Stimulated activated CD8-positive, alpha-beta memory T cell treated with anti-CD3 and anti-CD28 coated beads, Interleukin-4, amount 100 ng/mL, for 24 hours (primary cell): ENCODE results near the gene HLA-DMA.

Experiments
- DNase-seq: peaks from one replicate; pipeline ENCODE4 v3.0.0-alpha.2; 2020; ENCODE audit warnings: low read depth

The HLA-DMA gene

DNA sequence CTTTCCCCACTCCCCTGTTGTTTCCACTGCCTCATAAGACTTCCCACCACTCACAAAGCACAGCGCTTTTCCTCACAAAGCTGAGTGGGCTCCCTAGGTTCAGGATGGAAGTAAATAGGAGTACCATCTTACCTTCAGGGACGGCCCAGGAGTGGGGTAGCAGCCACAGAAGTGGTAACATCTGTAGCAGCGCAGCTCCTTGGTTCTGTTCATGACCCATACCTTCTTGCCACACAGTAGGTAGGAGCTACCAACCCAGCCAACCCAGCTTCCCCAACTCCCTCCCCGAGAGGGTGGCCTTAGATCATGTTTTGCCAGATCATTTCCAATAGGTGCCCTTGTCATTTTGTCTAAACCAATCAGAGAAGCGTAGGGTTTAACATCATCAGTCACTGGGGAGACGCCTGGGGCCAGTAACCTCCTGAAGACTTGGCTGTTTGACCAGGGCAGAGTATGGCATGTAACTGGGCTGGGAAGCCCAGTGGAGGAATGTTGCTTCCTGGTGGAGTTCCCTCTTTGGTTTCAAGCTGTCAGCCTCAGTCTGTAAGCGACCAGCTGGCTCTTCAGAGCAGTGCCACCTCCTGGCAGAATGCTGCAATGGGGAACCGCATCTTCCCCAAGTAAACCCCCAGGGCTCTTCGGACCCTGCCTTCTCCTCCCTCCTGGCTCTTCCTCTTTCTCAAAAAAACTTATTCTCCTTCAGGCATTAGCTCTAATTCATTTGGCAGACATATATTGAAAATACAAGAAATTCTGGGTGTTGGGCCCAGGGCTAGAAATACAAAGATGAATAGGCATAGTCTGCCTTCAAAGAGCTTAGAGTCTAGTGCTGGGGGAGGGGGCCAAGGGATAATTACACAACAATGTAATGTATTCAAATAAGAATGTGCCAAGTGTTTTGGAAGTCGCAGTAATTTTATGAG, at the start of gene HLA-DMA:
HLA-DMA (minus strand) TSS at position 281 of the 923 bp plus-strand sequence; CDS start at position 220, 61 bp downstream.
- peak; percentile 45 for DNase-seq

- no peak for DNase-seq
Measured at GRCh38 chr6:33001685-33002084, 48.8 kb upstream of the HLA-DMA start.

DNA sequence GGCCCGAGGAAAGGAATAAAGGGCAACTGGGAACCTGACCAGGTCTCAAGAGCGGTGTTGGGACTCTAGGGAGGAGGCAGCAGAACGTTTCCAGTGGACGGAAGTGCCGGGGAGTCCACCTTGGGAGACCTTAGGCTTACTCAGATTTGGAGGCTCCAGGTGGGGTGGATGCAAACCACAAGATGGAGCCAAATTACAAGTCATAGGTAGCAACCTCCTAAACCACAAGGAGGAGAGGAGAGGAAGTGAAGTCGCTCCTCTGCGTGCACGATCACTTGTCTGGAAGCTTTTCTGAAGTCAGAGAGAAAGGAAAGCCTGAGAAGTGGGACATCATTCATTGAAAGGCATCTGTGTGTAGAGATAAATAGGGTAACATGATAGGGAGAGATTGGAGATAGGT, 47.2 kb upstream of the HLA-DMA start:
- no peak for DNase-seq

GRCh38 chr6:32995448-32995847, 42.6 kb upstream of the HLA-DMA start:
- no peak for DNase-seq

DNA sequence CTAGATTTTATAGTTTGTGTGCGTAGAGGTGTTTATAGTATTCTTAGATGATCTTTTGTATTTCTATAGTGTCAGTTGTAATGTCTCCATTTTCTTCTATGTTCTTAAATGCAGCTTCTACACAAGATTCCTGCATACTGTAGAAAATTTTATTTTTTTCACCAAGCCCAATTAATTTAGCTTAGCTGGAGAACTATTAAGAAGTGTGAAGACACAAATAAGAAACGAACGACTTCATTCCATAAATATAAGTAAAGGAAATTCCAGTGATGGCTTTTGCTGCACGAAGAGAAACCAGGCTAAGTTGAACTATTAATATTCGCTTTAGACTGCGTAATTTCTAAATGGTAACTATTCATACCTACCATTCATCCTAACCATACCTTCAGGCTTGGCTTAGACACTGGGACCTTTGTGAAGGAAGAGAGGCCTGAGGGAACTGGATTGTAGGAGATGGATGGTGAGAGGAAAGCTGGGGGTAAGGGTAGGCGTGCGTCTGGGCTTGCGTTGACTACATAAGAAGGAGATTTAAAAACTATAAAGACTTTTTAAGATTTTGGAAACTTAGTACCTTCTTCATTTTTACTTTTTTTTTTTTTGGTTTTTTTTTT, 40.6 kb upstream of the HLA-DMA start:
- no peak for DNase-seq

- no peak for DNase-seq
Measured at GRCh38 chr6:32991972-32992371, 39.1 kb upstream of the HLA-DMA start.

DNA sequence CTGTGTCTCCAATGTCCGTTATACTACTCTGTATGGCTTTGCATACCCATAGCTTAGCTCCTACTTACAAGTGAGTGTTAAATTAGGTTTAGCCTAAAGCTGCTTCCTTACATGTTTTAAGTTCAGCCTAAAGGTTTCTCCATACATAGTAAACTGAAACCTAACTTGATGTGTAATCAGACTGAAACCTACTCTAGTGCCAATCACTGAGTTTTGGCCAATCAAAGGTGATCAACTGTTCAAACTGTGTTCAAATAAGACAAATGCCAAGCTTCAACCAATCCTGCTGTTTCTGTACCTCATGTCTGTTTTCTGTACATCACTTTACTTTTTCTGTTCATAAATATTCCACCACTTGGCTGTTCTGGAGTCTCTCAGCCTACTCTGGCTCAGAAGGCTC, 36.5 kb upstream of the HLA-DMA start:
- DNase-seq, result no peak

GRCh38 chr6:32984622-32985389, 31.9 kb upstream of the HLA-DMA start:
- DNase-seq, result peak; percentile 77

- DNase-seq, result no peak
Measured at GRCh38 chr6:32983964-32984621, 31.2 kb upstream of the HLA-DMA start.

- DNase-seq, result no peak
Measured at GRCh38 chr6:32983493-32983848, 30.6 kb upstream of the HLA-DMA start.

- no peak for DNase-seq
Measured at GRCh38 chr6:32982702-32983492, 30.0 kb upstream of the HLA-DMA start.

DNA sequence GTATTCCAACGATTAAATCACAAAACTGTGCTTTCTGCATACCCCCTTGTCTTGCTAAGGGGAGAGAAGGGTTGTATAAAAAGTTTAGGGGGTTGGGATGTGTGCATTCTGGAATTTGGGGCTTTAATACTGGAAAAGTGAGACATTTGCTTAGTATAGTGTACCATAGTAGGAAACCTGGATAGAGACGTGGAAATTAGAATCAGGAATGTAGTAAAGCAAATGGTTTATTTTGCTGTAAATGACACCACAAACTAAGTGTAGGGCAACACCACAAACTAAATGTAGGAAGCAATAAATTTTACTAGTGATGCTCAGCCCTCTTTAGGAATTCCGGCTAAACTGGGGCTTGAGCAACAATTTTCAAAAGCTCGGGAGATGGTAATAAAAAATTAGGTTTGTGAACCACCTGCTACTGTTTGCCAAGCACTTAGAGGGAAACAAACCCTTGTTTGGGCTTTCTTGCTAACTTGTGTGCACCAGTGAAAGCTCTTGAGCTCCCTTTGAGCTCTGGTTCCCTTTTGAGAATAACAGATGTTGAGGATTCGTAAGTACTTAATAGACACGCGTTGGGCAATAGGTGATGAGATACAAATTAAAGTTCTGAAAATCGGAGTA, 29.3 kb upstream of the HLA-DMA start:
- DNase-seq, result no peak

- DNase-seq, result no peak
Measured at GRCh38 chr6:32980488-32981038, 27.7 kb upstream of the HLA-DMA start.

- no peak for DNase-seq
Measured at GRCh38 chr6:32979720-32980487, 27.0 kb upstream of the HLA-DMA start.

DNA sequence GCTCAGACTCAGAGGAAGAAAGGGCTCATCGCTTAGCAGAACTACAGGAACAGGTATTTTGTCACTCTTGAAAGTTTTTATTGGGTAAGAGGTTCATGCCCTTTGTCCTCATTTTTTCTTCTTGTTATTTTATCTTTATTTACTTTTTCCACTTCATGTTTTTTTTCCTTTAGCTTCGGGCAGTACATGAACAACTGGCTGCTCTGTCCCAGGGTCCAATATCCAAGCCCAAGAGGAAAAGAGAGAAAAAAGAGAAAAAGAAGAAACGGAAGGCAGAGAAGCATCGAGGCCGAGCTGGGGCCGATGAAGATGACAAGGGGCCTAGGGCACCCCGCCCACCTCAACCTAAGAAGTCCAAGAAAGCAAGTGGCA, 25.0 kb upstream of the HLA-DMA start:
- no peak for DNase-seq

- no peak for DNase-seq
Measured at GRCh38 chr6:32977272-32977952, 24.5 kb upstream of the HLA-DMA start.

DNA sequence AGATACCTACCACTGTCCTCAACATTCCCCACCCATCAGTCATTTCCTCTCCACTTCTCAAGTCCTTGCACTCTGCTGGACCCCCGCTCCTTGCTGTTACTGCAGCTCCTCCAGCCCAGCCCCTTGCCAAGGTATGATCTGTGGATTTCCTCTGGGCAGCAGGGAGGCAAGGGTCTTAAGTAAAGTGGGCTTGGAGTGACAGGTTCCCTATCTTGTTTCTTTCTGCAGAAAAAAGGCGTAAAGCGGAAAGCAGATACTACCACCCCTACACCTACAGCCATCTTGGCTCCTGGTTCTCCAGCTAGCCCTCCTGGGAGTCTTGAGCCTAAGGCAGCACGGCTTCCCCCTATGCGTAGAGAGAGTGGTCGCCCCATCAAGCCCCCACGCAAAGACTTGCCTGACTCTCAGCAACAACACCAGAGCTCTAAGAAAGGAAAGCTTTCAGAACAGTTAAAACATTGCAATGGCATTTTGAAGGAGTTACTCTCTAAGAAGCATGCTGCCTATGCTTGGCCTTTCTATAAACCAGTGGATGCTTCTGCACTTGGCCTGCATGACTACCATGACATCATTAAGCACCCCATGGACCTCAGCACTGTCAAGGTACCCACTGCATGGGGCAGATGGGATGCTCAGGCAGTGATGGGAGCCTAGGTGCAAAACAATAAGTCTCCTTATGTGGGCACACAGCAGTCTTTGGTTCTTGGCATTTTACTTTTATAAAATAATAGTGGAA, 23.6 kb upstream of the HLA-DMA start:
- no peak for DNase-seq

DNA sequence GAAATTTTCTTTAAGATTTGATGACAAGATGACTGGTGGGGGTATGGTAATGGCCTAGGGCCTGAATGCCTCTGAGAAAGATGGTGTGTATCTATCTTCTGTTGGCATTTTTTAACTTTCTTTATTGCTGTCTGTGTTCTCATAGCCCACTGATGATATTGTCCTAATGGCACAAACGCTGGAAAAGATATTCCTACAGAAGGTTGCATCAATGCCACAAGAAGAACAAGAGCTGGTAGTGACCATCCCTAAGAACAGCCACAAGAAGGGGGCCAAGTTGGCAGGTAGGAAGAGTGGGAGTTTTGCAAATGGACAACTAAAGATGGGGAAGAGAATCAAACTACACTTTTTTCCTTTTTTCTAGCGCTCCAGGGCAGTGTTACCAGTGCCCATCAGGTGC, 23.0 kb upstream of the HLA-DMA start:
- DNase-seq, result no peak
